ENCODE data around the gene AIFM2. TPM values are rescaled to one million over a fixed set of nuclear protein-coding genes. Genes with fewer than 3 reads are reported as not detected.

Gene AIFM2
- polyA plus RNA-seq, 3 donors, result 0.28 to 2.1 (median 0.41) TPM

- intact Hi-C loops (cut with micrococcal nuclease), result loop anchor here in 1 of 2 donors (2.0 kb wide), 1 partner anchor 23 kb away; the partner anchor contains the start of gene TYSND1
- peak overlapping the region; percentile 94 for H3K4me2 ChIP-seq (replicated peaks; ENCODE audit: extremely low read depth, low read length, poor library complexity, severe bottlenecking)
- H3K27me3 ChIP-seq (ENCODE audit: control insufficient read depth in 2 of 2, insufficient read depth in 2 of 2, low read length in 2 of 2), result no peaks in the 10 kb centered on the region
- H3K4me3 ChIP-seq (replicated peaks in 1 of 3; ENCODE audit: low read depth in 2 of 3, low read length in 3 of 3), result peak overlapping the region; percentile 84 to 98 (median 96)
- Mint-ChIP-seq H3K36me3 (peaks cover 17 to 25% of the 10 kb centered on the region in 2 donors), H3K9me3 (peaks cover 0 to 4% (median 0%) of the 10 kb centered on the region in 7 donors), H3K27ac (peak overlapping the region; percentile 94 to 98 (median 97)), H3K4me1 (peaks cover 45% of the 10 kb centered on the region), H3K4me3 (peak overlapping the region; percentile 92 to 94), H3K27me3 (ENCODE audit: low read depth in 3 of 3) (peaks cover 0 to 2% (median 0%) of the 10 kb centered on the region in 3 donors)
- H4K20me1 ChIP-seq (ENCODE audit: insufficient read depth, low read length), result peaks cover 51% of the 10 kb centered on the region
- H3K4me1 ChIP-seq (ENCODE audit: control insufficient read depth in 1 of 2, insufficient read depth in 2 of 2, low read length in 2 of 2), result peaks cover 36 to 53% of the 10 kb centered on the region in 2 donors
- TF ChIP-seq CTCF (IDR thresholded peaks at IDR 0.05), result no peak
- no peaks in the 10 kb centered on the region for H3K9me3 ChIP-seq (replicated peaks in 1 of 2; ENCODE audit: control insufficient read depth in 1 of 2, insufficient read depth in 1 of 2, low read length in 2 of 2)
- H3K27ac ChIP-seq (ENCODE audit: low read depth in 1 of 2, low read length in 2 of 2), result peak overlapping the region; percentile 88 to 95
- H2AFZ ChIP-seq (ENCODE audit: insufficient read depth, low read depth, low read length, poor library complexity, severe bottlenecking), result peak overlapping the region; percentile 78
- H3K79me2 ChIP-seq (ENCODE audit: insufficient read depth, low read length), result peaks cover 56% of the 10 kb centered on the region
- H3K9ac ChIP-seq (ENCODE audit: insufficient read depth, low read length, poor library complexity, severe bottlenecking), result peak overlapping the region; percentile 89
- peak in 2 of 3 donors; percentile 25 to 45 for DNase-seq
- WGBS (ENCODE audit: insufficient coverage), result 2% methylated on average over 30 of the region's 40 CpGs
- H3K36me3 ChIP-seq (replicated peaks in 1 of 2; ENCODE audit: control insufficient read depth in 1 of 2, insufficient read depth in 2 of 2, low read length in 2 of 2), result peaks cover 3 to 25% of the 10 kb centered on the region in 2 donors
Measured at GRCh38 chr10:70169649-70170364, 37.2 kb upstream of the AIFM2 start.

GRCh38 chr10:70169011-70169410 is 36.4 kb upstream of the AIFM2 start:
- no peaks in the 10 kb centered on the region for H3K9me3 ChIP-seq (replicated peaks in 1 of 2; ENCODE audit: control insufficient read depth in 1 of 2, insufficient read depth in 1 of 2, low read length in 2 of 2)
- DNase-seq, result no peak
- H3K36me3 Mint-ChIP-seq, result peaks cover 17 to 25% of the 10 kb centered on the region in 2 donors
- H3K4me1 ChIP-seq (ENCODE audit: control insufficient read depth in 1 of 2, insufficient read depth in 2 of 2, low read length in 2 of 2), result peaks cover 36 to 53% of the 10 kb centered on the region in 2 donors
- H3K4me3 Mint-ChIP-seq, result peak overlapping the region; percentile 92 to 94
- WGBS (ENCODE audit: insufficient coverage), result no CpG with 5 or more reads among the region's 2 CpGs
- peaks cover 64% of the 10 kb centered on the region for H3K79me2 ChIP-seq (ENCODE audit: insufficient read depth, low read length)
- H3K4me1 Mint-ChIP-seq, result peaks cover 44% of the 10 kb centered on the region
- intact Hi-C loops (cut with micrococcal nuclease), result no loop called here
- H3K27me3 Mint-ChIP-seq (ENCODE audit: low read depth in 3 of 3), result peaks cover 0 to 2% (median 0%) of the 10 kb centered on the region in 3 donors
- H3K27ac ChIP-seq (ENCODE audit: low read depth in 1 of 2, low read length in 2 of 2), result no peak overlapping the region
- H3K9me3 Mint-ChIP-seq, result peaks cover 0 to 4% (median 0%) of the 10 kb centered on the region in 7 donors
- no peak for TF ChIP-seq CTCF (IDR thresholded peaks at IDR 0.05)
- peak overlapping the region in 2 of 3 experiments; percentile 96 to 98 for H3K4me3 ChIP-seq (replicated peaks in 1 of 3; ENCODE audit: low read depth in 2 of 3, low read length in 3 of 3)
- peaks cover 3 to 25% of the 10 kb centered on the region in 2 donors for H3K36me3 ChIP-seq (replicated peaks in 1 of 2; ENCODE audit: control insufficient read depth in 1 of 2, insufficient read depth in 2 of 2, low read length in 2 of 2)
- H3K27ac Mint-ChIP-seq, result peak overlapping the region in 6 of 7 donors; percentile 20 to 98 (median 97)
- H2AFZ ChIP-seq (ENCODE audit: insufficient read depth, low read depth, low read length, poor library complexity, severe bottlenecking), result no peak overlapping the region
- no peaks in the 10 kb centered on the region for H3K27me3 ChIP-seq (ENCODE audit: control insufficient read depth in 2 of 2, insufficient read depth in 2 of 2, low read length in 2 of 2)
- peaks cover 59% of the 10 kb centered on the region for H4K20me1 ChIP-seq (ENCODE audit: insufficient read depth, low read length)
- no peak overlapping the region for H3K9ac ChIP-seq (ENCODE audit: insufficient read depth, low read length, poor library complexity, severe bottlenecking)
- peak overlapping the region; percentile 94 for H3K4me2 ChIP-seq (replicated peaks; ENCODE audit: extremely low read depth, low read length, poor library complexity, severe bottlenecking)
